GM12878 (cell line): ENCODE data around the gene NCKAP5L. TPM values are rescaled to one million over a fixed set of nuclear protein-coding genes. Genes with fewer than 3 reads are reported as not detected.

Experiments
- ATAC-seq: fragments of 200-7000 bp; cut with Tn5 transposase; 3 replicates; pipeline ENCODE4 v1.9.1; 2020; ENCODE audit warnings: mild to moderate bottlenecking, moderate library complexity
- BruUV-seq: library from RNA; stranded (reverse); fragments of 400-500 nt; replicated peaks from 2 replicates; lab custom pipeline; 2021; lab: Mats Ljungman, UMichigan
- CTCF ChIA-PET: fragments of 300-600 bp; sonication (Branson Sonifier 250); formaldehyde crosslinking; extraction: SDS; loops from one replicate; lab custom pipeline; 2021; ENCODE audit warnings: inconsistent platforms; lab: Yijun Ruan, JAX
- POLR2A ChIA-PET: fragments of 350-600 bp; formaldehyde crosslinking; extraction: SDS; loops from one replicate; lab custom pipeline; 2021; ENCODE audit warnings: inconsistent platforms; lab: Charles Lee
- RAD21 ChIA-PET: fragments of 300-600 bp; sonication (Branson Sonifier 250); formaldehyde crosslinking; loops from one replicate; lab custom pipeline; 2023; ENCODE audit warnings: antibody characterized with exemption; ENCODE audit not compliant: unreplicated experiment; lab: Charles Lee
- SMC1A ChIA-PET: fragments of 300-600 bp; sonication (Branson Sonifier 250); formaldehyde crosslinking; loops from one replicate; lab custom pipeline; 2023; ENCODE audit not compliant: unreplicated experiment, uncharacterized antibody; lab: Charles Lee
- DNase-seq: peaks from one replicate; pipeline ENCODE4 v3.0.0-alpha.2; 2011; ENCODE audit warnings: low read depth, low spot score
- FAIRE-seq: peaks from 3 replicates; lab custom pipeline; 2011; peaks lifted over from hg19 to GRCh38; lab: Jason Lieb, UNC
- H2AFZ ChIP-seq: 2 replicates; pipeline ENCODE4 v1.6.0; 2011; ENCODE audit warnings: low read depth, low read length, control low read depth; ENCODE audit not compliant: control insufficient read depth
- H3K27ac ChIP-seq: 2 replicates; pipeline ENCODE4 v1.5.1; 2011; ENCODE audit warnings: control low read depth; ENCODE audit not compliant: control insufficient read depth, insufficient read depth
- H3K27me3 ChIP-seq, 2 experiments: replicated peaks in 1 of 2; 2 replicates each; pipeline versions ENCODE4 v1.6.0 to v1.6.1; 2011; ENCODE audit warnings: low read length in 1 of 2; ENCODE audit not compliant: control insufficient read depth in 2 of 2, insufficient read depth in 2 of 2
- H3K36me3 ChIP-seq, 2 experiments: 2 replicates each; pipeline ENCODE4 v1.5.1; 2011; ENCODE audit warnings: low read length in 1 of 2; ENCODE audit not compliant: control insufficient read depth in 2 of 2, insufficient read depth in 2 of 2
- H3K4me1 ChIP-seq: 2 replicates; pipeline ENCODE4 v1.6.1; 2011; ENCODE audit warnings: mild to moderate bottlenecking, low read length, moderate library complexity, mixed read lengths; ENCODE audit not compliant: control insufficient read depth, insufficient read depth
- H3K4me2 ChIP-seq: 2 replicates; pipeline ENCODE4 v1.6.0; 2011; ENCODE audit warnings: control low read depth; ENCODE audit not compliant: control insufficient read depth, insufficient read depth
- H3K4me3 ChIP-seq: fragments of 200-600 bp; sonication (generic); 2 replicates; pipeline ENCODE4 v1.5.1; 2016
- H3K79me2 ChIP-seq: 2 replicates; pipeline ENCODE4 v1.6.0; 2011; ENCODE audit warnings: low read length; ENCODE audit not compliant: control insufficient read depth, insufficient read depth
- H3K9ac ChIP-seq: 2 replicates; pipeline ENCODE4 v1.8.0; 2011; ENCODE audit warnings: low read length, control low read depth, mixed read lengths; ENCODE audit not compliant: control insufficient read depth, insufficient read depth
- H3K9me3 ChIP-seq: replicated peaks from 3 replicates; pipeline ENCODE4 v1.5.1; 2011; ENCODE audit warnings: mild to moderate bottlenecking, low read length; ENCODE audit not compliant: control insufficient read depth, insufficient read depth
- H4K20me1 ChIP-seq: 2 replicates; pipeline ENCODE4 v1.6.0; 2011; ENCODE audit not compliant: control insufficient read depth, insufficient read depth
- BACH1 ChIP-seq: fragments of 450-650 bp; IDR thresholded peaks from 2 replicates; pipeline ENCODE4 v1.6.1; 2017; ENCODE audit warnings: mild to moderate bottlenecking, borderline replicate concordance
- RAD51 ChIP-seq: fragments of 450-650 bp; IDR thresholded peaks from 2 replicates; pipeline ENCODE4 v1.6.1; 2016; ENCODE audit warnings: moderate library complexity, mild to moderate bottlenecking, inconsistent platforms
- USF2 ChIP-seq: IDR thresholded peaks from 2 replicates; pipeline ENCODE4 v1.6.1; 2011; ENCODE audit warnings: low read depth, low read length, improper control_type of control experiment, borderline replicate concordance
- WGBS: methylation state at CpG from one replicate; pipeline ENCODE4 v1.1.6; 2016; ENCODE audit warnings: low lambda C conversion rate; ENCODE audit not compliant: insufficient replicate concordance, insufficient coverage; ENCODE audit errors: missing lambda C conversion rate; 5-methylcytosine and 5-hydroxymethylcytosine counted together
- in situ Hi-C: fragments of 300-500 bp; cut with MboI; formaldehyde crosslinking; loops from 9 replicates; pipeline ENCODE4 v1.14.3; 2018; ENCODE audit warnings: mixed read lengths
- intact Hi-C: fragments of 100-400 bp; cut with micrococcal nuclease; formaldehyde crosslinking; loops from one replicate; pipeline ENCODE4 v1.14.2; 2022; ENCODE audit not compliant: unreplicated experiment
- polyA plus RNA-seq, 11 experiments: library from polyadenylated mRNA; depleted of rRNA in 4 of 11; unstranded in 6 of 11; stranded (reverse) in 5 of 11; fragments of >200 nt; fragmentation: Nextera tagmentation in 4 of 11; fragmentation: Illumina TruSeq in 1 of 11; extraction: Ambion mirVana in 4 of 11; extraction: Trizol in 1 of 11; gene quantifications; 1 replicate in 1 of 11; 2 replicates in 10 of 11; pipeline versions ENCODE4 v1.2.1 to v1.2.3, GENCODE V29; 2011 to 2016; ENCODE audit warnings: inconsistent platforms in 2 of 11, missing spikeins in 2 of 11, low read depth in 1 of 11
- total RNA-seq, 4 experiments: library from RNA; depleted of rRNA in 3 of 4; stranded (reverse); fragments of >200 nt in 3 of 4; fragmentation: Illumina TruSeq in 1 of 4; extraction: Trizol in 1 of 4; gene quantifications; 2 replicates each; pipeline versions ENCODE4 v1.2.1 to v1.2.3, GENCODE V29; 2013 to 2021

The NCKAP5L gene
- total and polyA plus RNA-seq, 10 of the 15 experiments (the other 5 are each of a cell fraction or from before 2014, with no cell fraction given), result 0.03 to 15.8 (median 4.4) TPM

GRCh38 chr12:49798934-49799333 lies 29.3 kb downstream of the NCKAP5L start:
- H3K36me3 ChIP-seq, result peaks cover 3 to 17% of the 10 kb centered on the region in 2 experiments
- in situ Hi-C loops, result no loop called here
- no peaks in the 10 kb centered on the region for H3K27me3 ChIP-seq
- no peak overlapping the region for H2AFZ ChIP-seq
- TF ChIP-seq USF2, result no peak
- TF ChIP-seq, all 136 proteins: peak for 0
- DNase-seq, result no peak
- Histone ChIP-seq H3K27ac (no peak overlapping the region), H3K79me2 (no peaks in the 10 kb centered on the region), H3K9ac (no peak overlapping the region), H3K4me2 (no peak overlapping the region), H4K20me1 (no peaks in the 10 kb centered on the region), H3K4me3 (no peak overlapping the region), H3K4me1 (no peaks in the 10 kb centered on the region), H3K9me3 (no peaks in the 10 kb centered on the region)
- RAD21 ChIA-PET, result no interaction called here
- intact Hi-C loops, result no loop called here
- no TSS peak for BruUV-seq
- 50% methylated on average over 2 of the region's 2 CpGs for WGBS
- FAIRE-seq, result no peak
- no peak for ATAC-seq
- CTCF ChIA-PET, result interaction anchor here (0.7 to 2.7 kb wide), 3 partner anchors 33 to 50 kb away, joined by 3 to 8 read pairs (median 4); no protein-coding TSS in a partner anchor
- POLR2A ChIA-PET, result interaction anchor here (0.9 kb wide), 1 partner anchor 13 kb away, joined by 3 read pairs; no protein-coding TSS in a partner anchor
- SMC1A ChIA-PET, result interaction anchor here (0.6 to 1.4 kb wide), 4 partner anchors 13 to 93 kb away, joined by 3 to 5 read pairs (median 3); no protein-coding TSS in a partner anchor

- ChIA-PET RAD21 (no interaction called here), POLR2A (interaction anchor here (0.9 kb wide), 1 partner anchor 14 kb away, joined by 3 read pairs; no protein-coding TSS in a partner anchor), SMC1A (interaction anchor here (1.1 to 1.4 kb wide), 2 partner anchors 23 to 41 kb away, joined by 3 to 5 read pairs; no protein-coding TSS in a partner anchor), CTCF (interaction anchor here (1.9 to 2.7 kb wide), 2 partner anchors 41 to 42 kb away, joined by 4 to 8 read pairs; no protein-coding TSS in a partner anchor)
- 93% methylated on average over 7 of the region's 7 CpGs for WGBS
- Histone ChIP-seq H3K27ac (no peak overlapping the region), H3K79me2 (no peaks in the 10 kb centered on the region), H3K9ac (no peak overlapping the region), H3K27me3 (no peaks in the 10 kb centered on the region), H3K4me3 (no peak overlapping the region), H3K36me3 (peaks cover 3 to 16% of the 10 kb centered on the region in 2 experiments), H2AFZ (no peak overlapping the region), H3K9me3 (no peaks in the 10 kb centered on the region), H4K20me1 (no peaks in the 10 kb centered on the region), H3K4me2 (no peak overlapping the region)
- in situ Hi-C loops (no loop called here), intact Hi-C loops (no loop called here)
- DNase-seq (no peak), FAIRE-seq (no peak)
- no TSS peak for BruUV-seq
- TF ChIP-seq RAD51, result no peak
- TF ChIP-seq BACH1, result no peak
- TF ChIP-seq, all 136 proteins: peak for 0
- ATAC-seq, result no peak
- H3K4me1 ChIP-seq, result no peaks in the 10 kb centered on the region
Measured at GRCh38 chr12:49798248-49798647, 30.0 kb downstream of the NCKAP5L start.
